CD4-positive, alpha-beta memory T cell (primary cell): Measurements from ENCODE around the gene ORC5. TPM values are rescaled to one million over a fixed set of nuclear protein-coding genes. Genes with fewer than 3 reads are reported as not detected.
A peak's percentile ranks its signal among the peaks of the same experiment; 100 is the strongest.

ENCODE experiments used
- CTCF ChIA-PET: fragments of 350-600 bp; sonication (Branson Sonifier 250); formaldehyde crosslinking; loops from one replicate; lab custom pipeline; 2021; ENCODE audit warnings: inconsistent platforms; ENCODE audit not compliant: partially characterized antibody; lab: Charles Lee
- POLR2A ChIA-PET: fragments of 350-600 bp; sonication (Branson Sonifier 250); formaldehyde crosslinking; loops from one replicate; lab custom pipeline; 2021; ENCODE audit not compliant: partially characterized antibody; lab: Charles Lee
- DNase-seq, 5 donors: peaks; one replicate each; pipeline versions ENCODE4 v3.0.0 to v3.0.0-alpha.2; 2020 to 2022; ENCODE audit warnings: mixed read lengths in 1 of 5
- H3K27ac ChIP-seq: one replicate; pipeline ENCODE4 v1.7.0; 2013; ENCODE audit warnings: low read depth, low read length
- H3K27me3 ChIP-seq: 2 replicates; pipeline ENCODE4 v1.7.0; 2013; ENCODE audit warnings: mild to moderate bottlenecking, low read length, moderate library complexity; ENCODE audit not compliant: insufficient read depth
- H3K36me3 ChIP-seq: 2 replicates; pipeline ENCODE4 v1.7.0; 2013; ENCODE audit warnings: mild to moderate bottlenecking, low read length, moderate library complexity; ENCODE audit not compliant: insufficient read depth
- H3K4me1 ChIP-seq: 2 replicates; pipeline ENCODE4 v1.7.0; 2013; ENCODE audit warnings: mild to moderate bottlenecking, low read length, moderate library complexity; ENCODE audit not compliant: insufficient read depth
- H3K4me3 ChIP-seq, 2 donors: one replicate each; pipeline ENCODE4 v1.7.0; 2013; ENCODE audit warnings: low read length in 2 of 2, mild to moderate bottlenecking in 1 of 2
- H3K9me3 ChIP-seq, 2 donors: one replicate each; pipeline ENCODE4 v1.7.0; 2013; ENCODE audit warnings: low read length in 2 of 2, control low read depth in 1 of 2; ENCODE audit not compliant: control insufficient read depth in 1 of 2
- H3K27ac Mint-ChIP-seq, 7 donors: one replicate each; pipeline ENCODE4 v1.8.0; 2020 to 2021; ENCODE audit warnings: mixed read lengths in 7 of 7, mild to moderate bottlenecking in 6 of 7, inconsistent platforms in 3 of 7, moderate library complexity in 3 of 7
- H3K27me3 Mint-ChIP-seq, 2 donors: one replicate each; pipeline ENCODE4 v1.8.0; 2020 to 2021; ENCODE audit warnings: mixed read lengths in 2 of 2
- H3K36me3 Mint-ChIP-seq, 2 donors: one replicate each; pipeline ENCODE4 v1.8.0; 2020 to 2021; ENCODE audit warnings: mixed read lengths in 2 of 2, inconsistent platforms in 1 of 2, mild to moderate bottlenecking in 1 of 2
- H3K4me1 Mint-ChIP-seq, 4 donors: one replicate each; pipeline ENCODE4 v1.8.0; 2020 to 2021; ENCODE audit warnings: mixed read lengths in 4 of 4, mild to moderate bottlenecking in 1 of 4
- H3K4me3 Mint-ChIP-seq, 8 donors: one replicate each; pipeline ENCODE4 v1.8.0; 2020 to 2021; ENCODE audit warnings: mixed read lengths in 8 of 8, mild to moderate bottlenecking in 7 of 8, moderate library complexity in 6 of 8, inconsistent platforms in 3 of 8
- H3K9me3 Mint-ChIP-seq, 8 donors: one replicate each; pipeline ENCODE4 v1.8.0; 2020 to 2021; ENCODE audit warnings: mixed read lengths in 8 of 8, mild to moderate bottlenecking in 5 of 8, inconsistent platforms in 3 of 8, moderate library complexity in 1 of 8
- intact Hi-C: fragments of 100-400 bp; cut with micrococcal nuclease; formaldehyde crosslinking; loops from one replicate; pipeline ENCODE4 v1.15.1; 2023
- polyA plus RNA-seq, 2 donors: library from polyadenylated mRNA; unstranded; fragments of 300-500 nt; fragmentation: Illumina TruSeq; gene quantifications; one replicate each; pipeline ENCODE4 v1.2.3, GENCODE V29; 2021
- total RNA-seq, 2 experiments: library from RNA; stranded (reverse); gene quantifications; one replicate each; pipeline ENCODE4 v1.2.3, GENCODE V29; 2021

ORC5 gene
- total and polyA plus RNA-seq, 4 experiments from 2014 or later: 19.0 to 31.2 (median 27.4) TPM

DNA sequence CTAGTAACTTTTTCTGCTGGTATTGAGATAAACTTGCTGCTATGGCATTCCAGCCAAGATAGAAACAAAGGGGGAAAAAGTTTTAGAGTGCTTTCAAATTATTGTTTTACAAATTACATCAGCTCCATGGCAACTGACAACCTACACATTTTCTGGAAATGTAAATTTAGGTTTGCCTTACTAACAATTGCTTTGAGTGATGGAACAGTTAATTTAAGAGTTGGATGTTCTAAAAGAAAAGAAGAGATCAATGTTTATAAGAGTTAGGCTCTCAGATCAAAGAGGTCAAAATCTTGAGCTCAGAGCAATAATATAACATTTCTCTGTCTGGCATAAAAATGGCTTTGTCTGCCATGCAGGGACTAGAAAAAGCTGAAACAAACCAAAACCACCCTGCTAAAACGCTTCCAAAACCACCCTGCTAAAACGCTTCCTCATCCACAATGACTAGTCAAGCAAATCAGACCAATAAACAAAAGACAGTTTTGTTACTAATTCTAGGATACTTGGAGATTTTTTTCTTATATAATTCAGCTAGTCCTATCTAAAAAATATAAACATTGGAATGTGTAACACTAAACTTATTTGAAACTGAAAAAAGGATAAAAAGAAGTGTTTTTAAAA, 32.3 kb downstream of the ORC5 start:
- H3K9me3 Mint-ChIP-seq: peaks cover 0 to 8% (median 0%) of the 10 kb centered on the region in 8 donors
- H3K27me3 Mint-ChIP-seq: no peaks in the 10 kb centered on the region
- H3K4me3 Mint-ChIP-seq: no peak overlapping the region
- Histone ChIP-seq H3K27ac (no peak overlapping the region), H3K27me3 (no peaks in the 10 kb centered on the region), H3K36me3 (no peaks in the 10 kb centered on the region), H3K9me3 (no peaks in the 10 kb centered on the region), H3K4me3 (no peak overlapping the region), H3K4me1 (no peaks in the 10 kb centered on the region)
- peaks cover 46 to 57% of the 10 kb centered on the region in 2 donors for H3K36me3 Mint-ChIP-seq
- peaks cover 0 to 3% (median under 1%) of the 10 kb centered on the region in 4 donors for H3K4me1 Mint-ChIP-seq
- ChIA-PET CTCF (no interaction called here), POLR2A (no interaction called here)
- H3K27ac Mint-ChIP-seq: peak overlapping the region in 1 of 7 donors; percentile 41
- intact Hi-C loops: no loop called here
- DNase-seq: no peak

DNA sequence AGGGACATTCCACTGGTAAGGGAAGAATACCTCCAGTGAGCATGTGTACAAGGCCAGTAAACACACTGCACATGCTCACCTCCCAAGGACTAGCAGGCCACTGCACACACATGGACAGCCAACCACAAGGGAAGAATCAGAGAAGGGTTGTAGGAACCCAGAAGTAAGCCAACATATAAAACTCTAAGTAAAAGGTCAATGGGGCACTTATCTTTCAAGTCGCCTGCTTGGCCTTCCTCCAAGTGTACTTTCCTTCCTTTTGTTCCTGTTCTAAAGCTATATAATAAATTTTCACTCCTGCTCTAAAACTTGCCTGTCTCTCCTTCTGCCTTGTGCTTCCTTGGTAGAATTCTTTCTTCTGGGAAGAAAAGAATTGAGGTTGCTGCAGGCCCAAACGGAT, 33.0 kb downstream of the ORC5 start:
- no peaks in the 10 kb centered on the region for H3K4me1 ChIP-seq
- no peaks in the 10 kb centered on the region for H3K27me3 ChIP-seq
- H3K36me3 ChIP-seq: no peaks in the 10 kb centered on the region
- Mint-ChIP-seq H3K36me3 (peaks cover 45 to 58% of the 10 kb centered on the region in 2 donors), H3K9me3 (peaks cover 0 to 3% (median 0%) of the 10 kb centered on the region in 8 donors), H3K4me3 (no peak overlapping the region), H3K4me1 (peaks cover 0 to 3% (median under 1%) of the 10 kb centered on the region in 4 donors), H3K27me3 (no peaks in the 10 kb centered on the region), H3K27ac (no peak overlapping the region)
- CTCF ChIA-PET: no interaction called here
- POLR2A ChIA-PET: no interaction called here
- DNase-seq: no peak
- H3K9me3 ChIP-seq: no peaks in the 10 kb centered on the region
- intact Hi-C loops: no loop called here
- no peak overlapping the region for H3K4me3 ChIP-seq
- H3K27ac ChIP-seq: no peak overlapping the region

DNA sequence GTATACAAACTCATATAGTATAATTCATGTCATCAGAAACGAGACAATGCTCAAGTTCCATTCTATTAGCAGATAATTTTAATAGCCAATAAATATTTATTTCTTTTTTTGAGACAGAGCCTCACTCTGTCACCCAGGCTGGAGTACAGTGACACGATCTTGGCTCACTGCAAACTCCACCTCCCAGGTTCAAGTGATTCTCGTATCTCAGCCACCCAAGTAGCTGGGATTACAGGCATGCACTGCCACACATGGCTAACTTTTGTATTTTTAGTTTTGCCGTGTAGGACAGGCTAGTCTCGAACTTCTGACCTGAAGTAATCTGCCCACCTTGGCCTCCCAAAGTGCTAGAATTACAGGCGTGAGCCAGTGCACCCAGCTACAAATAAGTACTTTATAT, 45.7 kb downstream of the ORC5 start:
- POLR2A ChIA-PET: no interaction called here

DNA sequence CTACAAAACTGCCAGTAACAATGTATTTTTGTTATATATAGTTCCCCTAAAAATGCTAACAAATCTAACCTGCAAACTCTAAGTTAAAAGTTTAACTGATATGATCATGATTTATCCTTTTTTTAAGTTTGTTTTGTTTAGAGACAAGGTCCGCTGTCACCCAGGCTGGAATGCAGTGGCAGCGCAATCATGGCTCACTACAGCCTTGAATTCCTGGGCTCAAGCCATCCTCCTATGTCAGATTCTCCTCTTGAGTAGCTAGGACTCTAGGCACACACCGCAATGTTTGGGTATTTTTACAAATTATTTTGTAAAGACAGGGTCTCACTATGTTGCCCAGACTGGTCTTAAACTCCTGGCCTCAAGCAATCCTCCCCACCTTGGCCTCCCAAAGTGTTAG, 46.6 kb downstream of the ORC5 start:
- H3K4me3 ChIP-seq: no peak overlapping the region
- no peaks in the 10 kb centered on the region for H3K4me1 ChIP-seq
- peak overlapping the region in 2 of 7 donors; percentile 3 to 32 for H3K27ac Mint-ChIP-seq
- POLR2A ChIA-PET: no interaction called here
- DNase-seq: no peak
- CTCF ChIA-PET: no interaction called here
- intact Hi-C loops: no loop called here
- H3K27me3 Mint-ChIP-seq: no peaks in the 10 kb centered on the region
- H3K36me3 Mint-ChIP-seq: peaks cover 30 to 39% of the 10 kb centered on the region in 2 donors
- peaks cover 0 to 4% (median 0%) of the 10 kb centered on the region in 4 donors for H3K4me1 Mint-ChIP-seq
- H3K27ac ChIP-seq: no peak overlapping the region
- H3K27me3 ChIP-seq: no peaks in the 10 kb centered on the region
- no peaks in the 10 kb centered on the region for H3K9me3 Mint-ChIP-seq
- no peaks in the 10 kb centered on the region for H3K9me3 ChIP-seq
- H3K36me3 ChIP-seq: peaks cover 10% of the 10 kb centered on the region
- no peak overlapping the region for H3K4me3 Mint-ChIP-seq

More for the DNA sequence above, 45.7 kb downstream of the ORC5 start:
- no peaks in the 10 kb centered on the region for H3K9me3 ChIP-seq
- Mint-ChIP-seq H3K4me3 (no peak overlapping the region), H3K36me3 (peaks cover 32 to 47% of the 10 kb centered on the region in 2 donors), H3K9me3 (no peaks in the 10 kb centered on the region), H3K27me3 (no peaks in the 10 kb centered on the region), H3K27ac (peak overlapping the region in 1 of 7 donors; percentile 23), H3K4me1 (no peaks in the 10 kb centered on the region)
- no peaks in the 10 kb centered on the region for H3K4me1 ChIP-seq
- intact Hi-C loops: no loop called here
- H3K27me3 ChIP-seq: no peaks in the 10 kb centered on the region
- no peak overlapping the region for H3K4me3 ChIP-seq
- CTCF ChIA-PET: no interaction called here
- H3K27ac ChIP-seq: no peak overlapping the region
- DNase-seq: no peak
- peaks cover 15% of the 10 kb centered on the region for H3K36me3 ChIP-seq

DNA sequence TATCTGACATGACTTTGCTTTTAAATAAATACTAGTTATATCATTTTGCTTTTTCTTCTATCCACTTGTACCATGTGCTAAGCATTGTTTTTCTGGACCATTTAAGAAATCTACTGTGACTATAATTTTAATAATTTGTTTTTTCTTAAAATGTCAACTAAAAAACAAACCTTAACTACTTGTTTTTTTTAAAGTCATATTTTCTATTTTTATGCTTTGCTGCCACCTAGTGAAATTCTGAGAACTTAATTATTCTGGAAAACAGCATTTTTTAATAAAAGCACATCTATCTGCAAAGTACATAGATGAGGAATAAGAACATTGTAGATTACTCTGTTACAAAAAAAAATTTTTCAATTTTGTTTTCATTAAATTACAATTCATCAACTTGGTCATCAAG, 47.4 kb downstream of the ORC5 start:
- ChIA-PET CTCF (interaction anchor here (0.9 kb wide), 1 partner anchor 586 kb away, joined by 3 read pairs; no protein-coding TSS in a partner anchor), POLR2A (no interaction called here)
- Mint-ChIP-seq H3K27ac (no peak overlapping the region), H3K27me3 (no peaks in the 10 kb centered on the region), H3K9me3 (no peaks in the 10 kb centered on the region), H3K4me3 (no peak overlapping the region), H3K36me3 (peaks cover 28 to 35% of the 10 kb centered on the region in 2 donors), H3K4me1 (peaks cover 0 to 4% (median under 1%) of the 10 kb centered on the region in 4 donors)
- Histone ChIP-seq H3K36me3 (peaks cover 10% of the 10 kb centered on the region), H3K27ac (no peak overlapping the region), H3K9me3 (no peaks in the 10 kb centered on the region), H3K27me3 (no peaks in the 10 kb centered on the region), H3K4me1 (no peaks in the 10 kb centered on the region), H3K4me3 (no peak overlapping the region)
- DNase-seq: peak in 4 of 5 donors; percentile 1 to 26 (median 8)
- intact Hi-C loops: no loop called here

DNA sequence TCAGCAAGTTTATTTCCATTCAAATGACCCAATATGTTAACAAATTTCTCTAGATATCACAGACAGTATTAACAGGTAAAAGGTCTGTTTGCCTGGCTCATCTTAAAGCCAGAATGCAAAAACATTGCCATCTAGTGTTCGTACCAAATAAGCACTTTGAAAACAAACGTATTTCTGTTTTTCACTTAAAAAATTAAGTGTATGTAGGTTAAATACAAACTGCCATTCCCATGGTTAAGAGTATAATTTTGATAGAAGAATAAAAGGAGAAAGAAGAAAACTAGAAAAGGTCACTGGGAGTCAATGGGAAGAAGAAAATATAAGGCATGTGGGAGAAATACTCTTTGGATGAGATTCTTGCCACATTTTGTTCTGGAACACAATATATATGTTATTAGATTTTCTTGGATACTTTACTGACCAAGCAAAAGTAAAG, 51.0 kb downstream of the ORC5 start:
- Histone ChIP-seq H3K27ac (no peak overlapping the region), H3K9me3 (no peaks in the 10 kb centered on the region), H3K36me3 (no peaks in the 10 kb centered on the region), H3K27me3 (no peaks in the 10 kb centered on the region), H3K4me1 (no peaks in the 10 kb centered on the region), H3K4me3 (no peak overlapping the region)
- no peak overlapping the region for H3K4me3 Mint-ChIP-seq
- H3K4me1 Mint-ChIP-seq: peaks cover 0 to 4% (median under 1%) of the 10 kb centered on the region in 4 donors
- peaks cover 22 to 24% of the 10 kb centered on the region in 2 donors for H3K36me3 Mint-ChIP-seq
- H3K27me3 Mint-ChIP-seq: no peaks in the 10 kb centered on the region
- POLR2A ChIA-PET: no interaction called here
- intact Hi-C loops: loop anchor here (2.0 to 5.0 kb wide), 2 partner anchors 582 to 860 kb away; partner anchors contain the start of gene PMPCB
- CTCF ChIA-PET: no interaction called here
- no peaks in the 10 kb centered on the region for H3K9me3 Mint-ChIP-seq
- no peak overlapping the region for H3K27ac Mint-ChIP-seq
- DNase-seq: peak in 3 of 5 donors; percentile 4 to 9 (median 6)

DNA sequence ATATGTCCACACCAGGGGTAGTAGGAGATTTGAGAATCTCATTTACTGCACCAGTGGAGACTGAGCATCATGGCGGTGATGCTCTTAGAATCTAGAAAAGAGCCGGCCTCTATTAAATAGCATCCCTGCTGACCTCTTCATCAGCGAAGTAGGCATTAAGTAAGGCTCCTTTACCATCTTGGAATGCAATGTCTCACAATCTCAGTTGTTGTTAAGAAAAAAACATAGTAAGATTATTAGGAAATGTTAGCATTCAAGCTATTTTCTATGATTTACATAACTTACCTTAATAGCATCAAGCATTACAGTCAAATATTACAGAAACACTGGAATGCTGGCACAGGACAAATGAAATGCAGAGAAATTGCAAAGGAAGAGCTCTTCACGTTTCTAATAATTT, 54.5 kb downstream of the ORC5 start:
- no peaks in the 10 kb centered on the region for H3K4me1 ChIP-seq
- no peaks in the 10 kb centered on the region for H3K27me3 Mint-ChIP-seq
- no peaks in the 10 kb centered on the region for H3K27me3 ChIP-seq
- H3K9me3 ChIP-seq: no peaks in the 10 kb centered on the region
- no peak overlapping the region for H3K4me3 ChIP-seq
- POLR2A ChIA-PET: no interaction called here
- CTCF ChIA-PET: interaction anchor here (0.7 kb wide), 1 partner anchor 10 kb away, joined by 3 read pairs; no protein-coding TSS in a partner anchor
- H3K36me3 Mint-ChIP-seq: peaks cover 15 to 21% of the 10 kb centered on the region in 2 donors
- no peak overlapping the region for H3K27ac Mint-ChIP-seq
- no peaks in the 10 kb centered on the region for H3K9me3 Mint-ChIP-seq
- H3K4me1 Mint-ChIP-seq: peaks cover 0 to 4% (median 1%) of the 10 kb centered on the region in 4 donors
- H3K36me3 ChIP-seq: no peaks in the 10 kb centered on the region
- no peak overlapping the region for H3K27ac ChIP-seq
- intact Hi-C loops: no loop called here
- no peak for DNase-seq
- no peak overlapping the region for H3K4me3 Mint-ChIP-seq
